Measurements from ENCODE around the gene HAGHL.

Gene HAGHL

DNA sequence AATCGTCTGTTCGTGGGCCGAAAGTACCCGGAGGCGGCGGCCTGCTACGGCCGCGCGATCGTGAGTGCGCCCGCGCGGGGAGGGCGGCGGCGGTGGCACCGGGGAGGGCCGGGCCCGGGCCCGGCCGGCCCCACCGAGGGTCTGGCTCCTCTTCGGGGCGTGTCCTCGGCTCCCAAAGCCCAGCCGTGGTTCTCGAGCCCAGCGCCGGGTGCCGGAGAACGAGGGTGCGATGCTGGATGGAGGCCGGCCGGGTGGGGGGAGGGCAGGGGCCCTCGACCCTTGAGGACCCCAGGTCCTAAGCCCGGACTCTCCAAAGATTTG is 46.3 kb upstream of the HAGHL start:
- peak overlapping the region; percentile 77 for H3K4me3 ChIP-seq (ENCODE audit: control insufficient read depth, low read depth, low read length)
- TF ChIP-seq, protein P1, sequence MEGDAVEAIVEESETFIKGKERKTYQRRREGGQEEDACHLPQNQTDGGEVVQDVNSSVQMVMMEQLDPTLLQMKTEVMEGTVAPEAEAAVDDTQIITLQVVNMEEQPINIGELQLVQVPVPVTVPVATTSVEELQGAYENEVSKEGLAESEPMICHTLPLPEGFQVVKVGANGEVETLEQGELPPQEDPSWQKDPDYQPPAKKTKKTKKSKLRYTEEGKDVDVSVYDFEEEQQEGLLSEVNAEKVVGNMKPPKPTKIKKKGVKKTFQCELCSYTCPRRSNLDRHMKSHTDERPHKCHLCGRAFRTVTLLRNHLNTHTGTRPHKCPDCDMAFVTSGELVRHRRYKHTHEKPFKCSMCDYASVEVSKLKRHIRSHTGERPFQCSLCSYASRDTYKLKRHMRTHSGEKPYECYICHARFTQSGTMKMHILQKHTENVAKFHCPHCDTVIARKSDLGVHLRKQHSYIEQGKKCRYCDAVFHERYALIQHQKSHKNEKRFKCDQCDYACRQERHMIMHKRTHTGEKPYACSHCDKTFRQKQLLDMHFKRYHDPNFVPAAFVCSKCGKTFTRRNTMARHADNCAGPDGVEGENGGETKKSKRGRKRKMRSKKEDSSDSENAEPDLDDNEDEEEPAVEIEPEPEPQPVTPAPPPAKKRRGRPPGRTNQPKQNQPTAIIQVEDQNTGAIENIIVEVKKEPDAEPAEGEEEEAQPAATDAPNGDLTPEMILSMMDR (conservative IDR thresholded peaks at IDR 0.05; ENCODE audit: control insufficient read depth, insufficient read depth, low read depth, low read length): no peak
- no peak for DNase-seq (ENCODE audit: low read depth)

DNA sequence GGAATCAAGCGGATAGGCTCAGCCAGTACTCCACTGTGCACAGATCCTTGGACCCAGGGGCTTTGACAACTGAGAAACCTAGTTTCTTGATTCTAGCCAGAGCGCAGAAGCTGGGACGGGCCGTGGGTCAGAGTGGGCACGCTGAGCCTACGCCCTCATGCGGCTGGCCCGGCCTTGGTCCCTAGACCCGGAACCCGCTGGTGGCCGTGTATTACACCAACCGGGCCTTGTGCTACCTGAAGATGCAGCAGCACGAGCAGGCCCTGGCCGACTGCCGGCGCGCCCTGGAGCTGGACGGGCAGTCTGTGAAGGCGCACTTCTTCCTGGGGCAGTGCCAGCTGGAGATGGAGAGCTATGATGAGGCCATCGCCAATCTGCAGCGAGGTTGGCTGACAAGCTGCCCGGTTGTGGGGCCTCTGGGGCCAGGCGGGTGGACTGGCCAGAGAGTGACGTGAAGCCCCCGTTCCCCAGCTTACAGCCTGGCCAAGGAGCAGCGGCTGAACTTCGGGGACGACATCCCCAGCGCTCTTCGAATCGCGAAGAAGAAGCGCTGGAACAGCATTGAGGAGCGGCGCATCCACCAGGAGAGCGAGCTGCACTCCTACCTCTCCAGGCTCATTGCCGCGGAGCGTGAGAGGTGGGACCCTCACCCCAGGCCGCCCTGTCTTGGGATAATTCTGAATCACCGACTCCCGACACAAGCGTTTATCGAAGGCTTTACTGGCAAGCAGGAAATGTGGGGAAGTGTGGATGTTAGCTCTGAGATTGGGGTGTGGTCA is 45.8 kb upstream of the HAGHL start:
- TF ChIP-seq, protein P1 (conservative IDR thresholded peaks at IDR 0.05; ENCODE audit: control insufficient read depth, insufficient read depth, low read depth, low read length): no peak
- DNase-seq (ENCODE audit: low read depth): peak; percentile 77
- H3K4me3 ChIP-seq (ENCODE audit: control insufficient read depth, low read depth, low read length): peak overlapping the region; percentile 77

DNA sequence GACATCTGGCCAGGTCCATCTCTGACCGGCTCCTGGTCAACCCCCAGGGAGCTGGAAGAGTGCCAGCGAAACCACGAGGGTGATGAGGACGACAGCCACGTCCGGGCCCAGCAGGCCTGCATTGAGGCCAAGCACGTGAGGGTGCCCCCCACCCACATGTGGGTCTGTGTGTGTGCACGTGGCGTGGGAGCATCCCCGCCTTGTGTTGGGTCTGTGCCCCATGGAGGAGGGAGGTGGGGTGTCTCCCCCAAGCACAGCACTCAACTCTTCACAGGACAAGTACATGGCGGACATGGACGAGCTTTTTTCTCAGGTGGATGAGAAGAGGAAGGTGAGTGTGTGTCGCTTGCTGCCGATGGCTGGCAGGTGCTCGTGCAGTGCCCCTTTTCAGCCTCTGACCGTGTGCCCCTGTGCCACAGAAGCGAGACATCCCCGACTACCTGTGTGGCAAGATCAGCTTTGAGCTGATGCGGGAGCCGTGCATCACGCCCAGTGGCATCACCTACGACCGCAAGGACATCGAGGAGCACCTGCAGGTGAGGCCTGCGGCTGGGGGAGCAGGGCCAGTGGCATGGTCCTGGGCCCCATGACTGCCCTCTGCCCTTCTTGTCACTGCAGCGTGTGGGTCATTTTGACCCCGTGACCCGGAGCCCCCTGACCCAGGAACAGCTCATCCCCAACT is 45.0 kb upstream of the HAGHL start:
- peak; percentile 66 for DNase-seq (ENCODE audit: low read depth)
- peak overlapping the region; percentile 77 for H3K4me3 ChIP-seq (ENCODE audit: control insufficient read depth, low read depth, low read length)

DNA sequence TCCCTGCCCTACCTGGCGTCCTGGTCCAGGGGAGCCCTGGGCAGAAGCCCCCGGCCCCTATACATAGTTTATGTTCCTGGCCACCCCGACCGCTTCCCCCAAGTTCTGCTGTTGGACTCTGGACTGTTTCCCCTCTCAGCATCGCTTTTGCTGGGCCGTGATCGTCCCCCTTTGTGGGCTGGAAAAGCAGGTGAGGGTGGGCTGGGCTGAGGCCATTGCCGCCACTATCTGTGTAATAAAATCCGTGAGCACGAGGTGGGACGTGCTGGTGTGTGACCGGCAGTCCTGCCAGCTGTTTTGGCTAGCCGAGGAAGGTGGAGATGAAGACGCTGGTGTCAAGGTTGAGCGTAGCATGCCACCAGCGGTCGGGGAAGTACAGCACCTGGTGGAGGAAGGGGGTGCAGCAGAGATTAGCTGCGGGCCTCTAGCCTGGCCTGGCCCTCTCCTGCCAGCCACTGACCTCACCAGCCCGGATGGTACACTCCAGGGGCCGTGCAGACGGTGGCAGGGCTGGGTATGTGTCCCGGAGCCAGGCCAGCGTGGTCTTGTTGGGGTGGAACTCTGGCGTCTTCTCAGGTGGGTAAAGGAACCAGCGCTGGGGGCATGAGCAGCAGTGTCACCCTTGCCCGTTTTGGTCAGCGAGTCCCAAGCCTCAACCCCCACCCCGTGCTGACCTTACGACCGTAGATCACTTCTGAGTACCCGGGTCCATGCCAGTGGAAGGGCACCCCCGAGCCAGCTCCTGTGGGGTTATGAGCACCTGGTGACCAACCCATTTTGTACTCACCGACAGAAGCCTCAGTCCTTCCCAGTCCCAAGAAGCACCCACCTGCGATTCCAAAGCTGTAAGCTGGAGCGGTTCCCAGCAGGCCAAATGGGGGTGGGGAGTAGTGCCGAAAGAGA is 44.2 kb upstream of the HAGHL start:
- H3K4me3 ChIP-seq (ENCODE audit: control insufficient read depth, low read depth, low read length): peak overlapping the region; percentile 46
- TF ChIP-seq, protein P1 (conservative IDR thresholded peaks at IDR 0.05; ENCODE audit: control insufficient read depth, insufficient read depth, low read depth, low read length): no peak

More for the DNA sequence above, 45.0 kb upstream of the HAGHL start:
- TF ChIP-seq, protein P1 (conservative IDR thresholded peaks at IDR 0.05; ENCODE audit: control insufficient read depth, insufficient read depth, low read depth, low read length): no peak

DNA sequence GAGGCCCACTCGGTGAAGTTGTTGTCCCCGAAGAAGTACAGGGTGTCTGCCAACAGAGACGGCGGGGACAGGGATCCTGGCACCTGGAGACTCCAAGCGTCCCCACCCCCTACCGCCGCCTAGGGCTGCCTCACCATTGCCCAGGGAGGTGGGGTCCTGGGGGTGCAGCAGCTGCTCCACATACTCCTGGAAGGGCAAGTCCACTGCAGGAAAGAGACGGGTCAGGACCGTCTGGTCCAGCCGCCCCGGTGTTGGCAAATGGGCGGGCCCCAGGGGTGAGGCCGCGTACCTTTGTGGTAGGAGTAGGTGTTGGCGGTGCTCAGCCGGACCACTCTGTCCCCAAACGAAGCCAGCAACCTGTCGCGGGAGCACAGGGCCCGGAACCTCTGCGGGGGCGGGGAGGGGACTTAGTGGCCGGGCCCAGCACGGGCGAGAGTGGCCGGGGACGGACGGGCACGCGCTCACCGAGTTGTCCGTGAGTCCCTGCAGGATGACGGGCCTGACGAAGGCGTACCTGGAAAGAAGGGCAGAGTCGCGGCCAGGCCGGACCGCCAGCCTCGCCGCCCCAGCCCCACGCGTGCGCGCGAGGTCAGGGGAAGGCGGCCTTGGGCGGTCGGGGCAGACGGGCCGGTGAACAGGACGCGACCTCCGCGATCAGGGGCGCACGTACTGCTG is 43.4 kb upstream of the HAGHL start:
- H3K4me3 ChIP-seq (ENCODE audit: control insufficient read depth, low read depth, low read length): peak overlapping the region; percentile 46
- DNase-seq (ENCODE audit: low read depth): no peak
- TF ChIP-seq, protein P1 (conservative IDR thresholded peaks at IDR 0.05; ENCODE audit: control insufficient read depth, insufficient read depth, low read depth, low read length): no peak

More for the DNA sequence above, 44.2 kb upstream of the HAGHL start:
- no peak for DNase-seq (ENCODE audit: low read depth)
